ENCODE measurements around the gene CGAS. TPM values are rescaled to one million over a fixed set of nuclear protein-coding genes. Genes with fewer than 3 reads are reported as not detected.
"Not testable (repeated sequence)": the region's sequence is repeated elsewhere in the genome, so short reads cannot be mapped to it uniquely, and the experiment has no call there.

CGAS gene
- 10 to 100 TPM; 20.7 to 26.9 TPM for total RNA-seq

DNA sequence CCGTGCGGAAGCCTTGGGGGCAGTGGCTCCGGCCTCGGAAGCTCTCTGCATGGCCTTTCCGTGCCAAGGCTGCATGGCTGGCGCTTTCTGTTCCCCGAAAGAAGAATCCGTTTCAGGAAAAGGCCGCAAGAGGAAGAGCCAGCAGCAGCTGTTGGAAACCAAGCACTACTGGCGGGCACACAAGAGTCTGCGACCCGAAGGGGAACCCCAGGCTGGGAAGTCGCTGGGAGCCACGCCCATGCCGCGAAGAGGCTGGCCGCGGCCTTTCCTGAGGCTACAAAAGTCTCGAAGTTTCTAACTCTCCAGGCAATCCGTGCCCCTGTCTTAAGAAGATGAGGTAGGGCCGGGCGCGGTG, at the start of gene CGAS:
CGAS (minus strand) TSS at position 191 of the 355 bp plus-strand sequence; CDS start at position 75, 116 bp downstream.
- peaks cover 0 to 2% of the 10 kb centered on the region in 2 donors for H3K9me3 Mint-ChIP-seq
- H3K27me3 Mint-ChIP-seq (ENCODE audit: low read depth): no peaks in the 10 kb centered on the region
- peak within 1 kb of the TSS; percentile 98 to 99 for H3K4me3 Mint-ChIP-seq
- H3K4me1 Mint-ChIP-seq (ENCODE audit: low read depth): peaks cover 48% of the 10 kb centered on the region
- DNase-seq (peak; percentile 83 to 86), ATAC-seq (replicated peaks in 1 of 2) (peak; percentile 81 to 82)
- H3K36me3 Mint-ChIP-seq (ENCODE audit: insufficient read depth in 2 of 2): peaks cover 12 to 23% of the 10 kb centered on the region in 2 donors
- H3K27ac Mint-ChIP-seq: peak within 1 kb of the TSS; percentile 95

GRCh38 chr6:73497915-73498314, 45.8 kb upstream of the CGAS start:
- no peak for DNase-seq
- no peak for ATAC-seq (replicated peaks in 1 of 2)
- Mint-ChIP-seq H3K36me3 (ENCODE audit: insufficient read depth in 2 of 2) (peaks cover 4 to 23% of the 10 kb centered on the region in 2 donors), H3K4me3 (no peak overlapping the region), H3K27ac (no peak overlapping the region), H3K9me3 (no peaks in the 10 kb centered on the region), H3K27me3 (ENCODE audit: low read depth) (no peaks in the 10 kb centered on the region), H3K4me1 (ENCODE audit: low read depth) (no peaks in the 10 kb centered on the region)

GRCh38 chr6:73491377-73491776, 39.3 kb upstream of the CGAS start:
- Mint-ChIP-seq H3K36me3 (ENCODE audit: insufficient read depth in 2 of 2) (peaks cover 11 to 35% of the 10 kb centered on the region in 2 donors), H3K9me3 (peaks cover 0 to 2% of the 10 kb centered on the region in 2 donors), H3K27ac (peak overlapping the region; percentile 54), H3K27me3 (ENCODE audit: low read depth) (no peaks in the 10 kb centered on the region), H3K4me3 (no peak overlapping the region), H3K4me1 (ENCODE audit: low read depth) (no peaks in the 10 kb centered on the region)
- no peak for ATAC-seq (replicated peaks in 1 of 2)
- DNase-seq: no peak

GRCh38 chr6:73487473-73487872, 35.4 kb upstream of the CGAS start:
- H3K36me3 Mint-ChIP-seq (ENCODE audit: insufficient read depth in 2 of 2): peaks cover 16 to 39% of the 10 kb centered on the region in 2 donors
- no peak overlapping the region for H3K4me3 Mint-ChIP-seq
- H3K27me3 Mint-ChIP-seq (ENCODE audit: low read depth): no peaks in the 10 kb centered on the region
- DNase-seq (no peak), ATAC-seq (replicated peaks in 1 of 2) (no peak)
- H3K4me1 Mint-ChIP-seq (ENCODE audit: low read depth): no peaks in the 10 kb centered on the region
- peaks cover 0 to 2% of the 10 kb centered on the region in 2 donors for H3K9me3 Mint-ChIP-seq
- no peak overlapping the region for H3K27ac Mint-ChIP-seq

GRCh38 chr6:73484438-73484837, 32.3 kb upstream of the CGAS start:
- peaks cover 0 to 1% of the 10 kb centered on the region in 2 donors for H3K9me3 Mint-ChIP-seq
- no peaks in the 10 kb centered on the region for H3K4me1 Mint-ChIP-seq (ENCODE audit: low read depth)

DNA sequence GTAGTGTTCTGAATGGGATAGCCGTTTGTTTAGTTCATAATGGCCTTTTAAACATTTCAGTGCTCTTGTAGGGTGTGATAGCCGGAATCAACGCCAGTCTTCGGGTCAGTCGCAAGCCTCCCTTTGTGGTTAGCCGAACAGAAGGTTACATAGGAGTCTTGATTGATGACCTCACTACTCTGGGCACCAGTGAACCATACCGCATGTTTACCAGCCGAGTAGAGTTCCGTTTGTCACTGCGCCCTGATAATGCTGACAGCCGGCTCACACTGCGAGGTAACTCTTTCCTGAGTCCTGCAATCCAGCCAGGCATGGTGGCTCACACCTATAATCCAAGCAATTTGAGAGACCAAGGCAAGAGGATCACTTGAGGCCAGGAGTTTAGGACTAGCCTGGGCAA, 29.9 kb upstream of the CGAS start:
- Mint-ChIP-seq H3K36me3 (ENCODE audit: insufficient read depth in 2 of 2) (peaks cover 19 to 27% of the 10 kb centered on the region in 2 donors), H3K27me3 (ENCODE audit: low read depth) (no peaks in the 10 kb centered on the region), H3K4me1 (ENCODE audit: low read depth) (no peaks in the 10 kb centered on the region), H3K9me3 (no peaks in the 10 kb centered on the region), H3K27ac (no peak overlapping the region), H3K4me3 (no peak overlapping the region)
- DNase-seq (no peak), ATAC-seq (replicated peaks in 1 of 2) (no peak)

More at GRCh38 chr6:73484438-73484837, 32.3 kb upstream of the CGAS start:
- Mint-ChIP-seq H3K4me3 (no peak overlapping the region), H3K27me3 (ENCODE audit: low read depth) (no peaks in the 10 kb centered on the region), H3K36me3 (ENCODE audit: insufficient read depth in 2 of 2) (peaks cover 23 to 38% of the 10 kb centered on the region in 2 donors), H3K27ac (peak overlapping the region; percentile 19)
- no peak for DNase-seq
- ATAC-seq (replicated peaks in 1 of 2): no peak

DNA sequence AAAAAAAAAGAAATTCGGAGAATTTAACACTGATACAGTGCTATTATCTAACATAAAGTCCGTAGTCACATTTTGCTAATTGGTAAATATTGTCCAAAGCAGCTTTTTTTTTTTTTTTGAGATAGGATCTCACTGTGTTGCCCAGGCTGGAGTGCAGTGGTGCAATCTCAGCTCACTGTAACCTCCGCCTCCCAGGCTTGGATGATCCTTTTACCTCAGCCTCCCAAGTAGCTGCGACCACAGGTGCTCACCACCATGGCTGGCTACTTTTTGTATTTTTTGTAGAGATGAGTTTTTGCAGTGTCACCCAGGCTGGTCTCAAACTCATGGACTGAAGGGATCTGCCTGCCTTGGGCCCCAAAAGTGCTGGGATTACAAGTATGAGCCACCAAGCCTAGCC, 25.3 kb upstream of the CGAS start:
- DNase-seq (no peak), ATAC-seq (replicated peaks in 1 of 2) (no peak)
- Mint-ChIP-seq H3K9me3 (no peaks in the 10 kb centered on the region), H3K4me3 (no peak overlapping the region), H3K36me3 (ENCODE audit: insufficient read depth in 2 of 2) (peaks cover 15 to 33% of the 10 kb centered on the region in 2 donors), H3K27me3 (ENCODE audit: low read depth) (no peaks in the 10 kb centered on the region), H3K27ac (no peak overlapping the region), H3K4me1 (ENCODE audit: low read depth) (peaks cover 2% of the 10 kb centered on the region)

- Mint-ChIP-seq H3K36me3 (ENCODE audit: insufficient read depth in 2 of 2) (peaks cover 11 to 33% of the 10 kb centered on the region in 2 donors), H3K4me1 (ENCODE audit: low read depth) (peaks cover 8% of the 10 kb centered on the region), H3K27me3 (ENCODE audit: low read depth) (no peaks in the 10 kb centered on the region), H3K4me3 (no peak overlapping the region), H3K9me3 (no peaks in the 10 kb centered on the region), H3K27ac (no peak overlapping the region)
- peak in 1 of 2 donors; percentile 19 for DNase-seq
- ATAC-seq (replicated peaks in 1 of 2): peak in 1 of 2 donors; percentile 70
Measured at GRCh38 chr6:73476723-73477122, 24.6 kb upstream of the CGAS start.

DNA sequence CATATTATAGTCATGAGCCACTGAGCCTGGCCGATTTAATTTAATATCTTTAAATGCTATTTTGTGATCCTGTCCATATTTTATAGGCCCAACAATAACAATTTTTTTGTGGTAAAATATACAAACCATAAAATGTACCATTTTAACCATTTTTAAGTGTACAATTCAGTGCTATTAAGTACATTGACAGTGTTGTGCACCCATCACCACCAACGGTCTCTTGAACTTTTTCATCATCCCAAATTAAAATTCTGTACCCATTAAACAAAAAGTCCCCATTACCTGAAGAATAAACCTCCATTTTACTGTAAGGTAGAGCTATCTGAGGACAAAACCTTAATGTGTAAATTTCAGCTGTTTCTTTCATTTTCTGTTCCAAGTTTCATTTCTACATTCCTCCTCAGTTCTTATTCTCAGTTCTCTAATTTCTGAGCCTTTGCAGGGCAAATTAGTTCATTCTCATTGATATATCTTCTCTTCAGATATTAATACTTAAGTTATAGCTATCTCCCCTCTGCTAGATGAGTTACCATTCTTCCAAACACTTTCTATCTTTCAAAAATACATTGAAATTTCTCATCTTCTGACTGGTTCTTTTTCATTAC, 19.7 kb upstream of the CGAS start:
- Mint-ChIP-seq H3K27ac (peak overlapping the region; percentile 90), H3K4me1 (ENCODE audit: low read depth) (peaks cover 20% of the 10 kb centered on the region), H3K36me3 (ENCODE audit: insufficient read depth in 2 of 2) (peaks cover 10 to 33% of the 10 kb centered on the region in 2 donors), H3K4me3 (peak overlapping the region; percentile 51 to 77), H3K9me3 (no peaks in the 10 kb centered on the region), H3K27me3 (ENCODE audit: low read depth) (no peaks in the 10 kb centered on the region)
- DNase-seq: no peak
- ATAC-seq (replicated peaks in 1 of 2): no peak

GRCh38 chr6:73461537-73462350, 9.6 kb upstream of the CGAS start, which contains the start of gene MTO1:
Gene MTO1 (plus strand): TSS chr6:73461737. CDS start chr6:73461855, 118 bp downstream.
- H3K9me3 Mint-ChIP-seq: no peaks in the 10 kb centered on the region
- peak; percentile 92 to 95 for ATAC-seq (replicated peaks in 1 of 2)
- H3K36me3 Mint-ChIP-seq (ENCODE audit: insufficient read depth in 2 of 2): peaks cover 6 to 14% of the 10 kb centered on the region in 2 donors
- no peaks in the 10 kb centered on the region for H3K27me3 Mint-ChIP-seq (ENCODE audit: low read depth)
- H3K4me1 Mint-ChIP-seq (ENCODE audit: low read depth): peaks cover 45% of the 10 kb centered on the region
- peak within 1 kb of the TSS; percentile 90 to 95 for H3K4me3 Mint-ChIP-seq
- peak within 1 kb of the TSS; percentile 96 for H3K27ac Mint-ChIP-seq
- DNase-seq: peak; percentile 82 to 89

DNA sequence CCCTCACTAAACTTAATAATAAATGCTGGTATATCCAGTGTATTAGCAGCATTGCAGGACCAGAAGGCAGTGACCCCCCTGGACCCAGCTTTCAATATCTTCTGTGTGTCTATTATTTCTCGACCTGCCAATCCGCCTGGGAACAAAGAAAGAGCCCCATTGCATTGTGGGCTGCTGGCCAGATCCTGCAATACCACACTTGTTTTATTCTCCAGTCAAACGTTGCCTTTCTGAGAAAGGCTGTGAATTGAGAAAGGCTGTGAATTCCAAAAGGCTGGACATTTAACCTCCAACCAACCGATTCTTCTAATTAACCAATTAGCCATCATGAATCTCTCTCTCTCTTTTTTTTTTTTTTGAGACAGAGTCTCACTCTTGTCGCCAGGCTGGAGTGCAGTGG, 8.0 kb upstream of the CGAS start:
- Mint-ChIP-seq H3K27ac (peak overlapping the region; percentile 91), H3K4me1 (ENCODE audit: low read depth) (peaks cover 51% of the 10 kb centered on the region), H3K4me3 (peak overlapping the region; percentile 81 to 90), H3K36me3 (ENCODE audit: insufficient read depth in 2 of 2) (peaks cover 6 to 8% of the 10 kb centered on the region in 2 donors), H3K27me3 (ENCODE audit: low read depth) (no peaks in the 10 kb centered on the region), H3K9me3 (no peaks in the 10 kb centered on the region)
- no peak for DNase-seq
- no peak for ATAC-seq (replicated peaks in 1 of 2)

DNA sequence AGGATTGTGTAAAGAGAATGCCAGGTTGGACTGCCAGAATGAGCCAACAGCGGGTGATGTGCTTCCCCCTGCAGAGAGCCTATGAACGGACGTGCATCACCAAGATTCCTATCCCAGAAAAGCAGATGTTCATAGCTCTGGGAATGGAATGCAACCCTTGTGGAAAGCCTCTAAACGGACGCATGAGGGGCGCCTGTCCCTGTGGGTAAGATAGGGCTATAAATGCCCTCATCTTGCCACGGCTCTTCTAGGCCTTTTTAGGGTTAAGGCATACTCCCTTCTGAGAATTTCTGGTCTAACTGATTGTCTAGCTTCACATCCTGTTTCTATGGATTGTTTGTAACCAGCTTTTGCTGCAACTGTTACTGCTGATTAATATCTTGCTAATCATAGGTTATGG, 7.4 kb upstream of the CGAS start:
- H3K4me1 Mint-ChIP-seq (ENCODE audit: low read depth): peaks cover 55% of the 10 kb centered on the region
- DNase-seq; H3K9me3 Mint-ChIP-seq; H3K36me3 Mint-ChIP-seq (ENCODE audit: insufficient read depth in 2 of 2); ATAC-seq (replicated peaks in 1 of 2); H3K27me3 Mint-ChIP-seq (ENCODE audit: low read depth): not testable (repeated sequence)
- H3K4me3 Mint-ChIP-seq: peak overlapping the region in 1 of 2 donors; percentile 81
- H3K27ac Mint-ChIP-seq: peak overlapping the region; percentile 91

- Mint-ChIP-seq H3K27ac (peak overlapping the region; percentile 6), H3K36me3 (ENCODE audit: insufficient read depth in 2 of 2) (peaks cover 0 to 1% of the 10 kb centered on the region in 2 donors), H3K4me1 (ENCODE audit: low read depth) (peaks cover 38% of the 10 kb centered on the region), H3K9me3 (no peaks in the 10 kb centered on the region), H3K4me3 (peak overlapping the region; percentile 2 to 4), H3K27me3 (ENCODE audit: low read depth) (no peaks in the 10 kb centered on the region)
- ATAC-seq (replicated peaks in 1 of 2) (peak; percentile 66 to 73), DNase-seq (peak; percentile 18 to 20)
Measured at GRCh38 chr6:73455865-73456629, 4.0 kb upstream of the CGAS start.

All from activated T-cell treated with anti-CD3 and anti-CD28 coated beads, Interleukin-2, amount 50 U/mL, for 72 hours (primary cell).